B cell (primary cell): Measurements from ENCODE around the gene TEDC2. TPM values are rescaled to one million over a fixed set of nuclear protein-coding genes. Genes with fewer than 3 reads are reported as not detected.

ENCODE experiments used
- ATAC-seq: fragments of 200-7000 bp; cut with Tn5 transposase; one replicate; pipeline ENCODE4 v1.10.0; 2021; ENCODE audit warnings: low read depth, mild to moderate bottlenecking, moderate number of reproducible peaks, moderate library complexity
- CTCF ChIA-PET: fragments of 350-600 bp; sonication (Branson Sonifier 250); formaldehyde crosslinking; loops from one replicate; lab custom pipeline; 2021; ENCODE audit warnings: antibody characterized with exemption, inconsistent platforms; lab: Charles Lee
- POLR2A ChIA-PET: fragments of 350-600 bp; sonication (Branson Sonifier 250); formaldehyde crosslinking; loops from one replicate; lab custom pipeline; 2021; ENCODE audit warnings: antibody characterized with exemption; lab: Charles Lee
- DNase-seq: peaks from one replicate; pipeline ENCODE4 v3.0.0; 2013
- H2AFZ ChIP-seq: 2 replicates; pipeline ENCODE4 v1.6.1; 2012; ENCODE audit warnings: mild to moderate bottlenecking, low read depth, low read length; ENCODE audit not compliant: insufficient read depth, poor library complexity, severe bottlenecking
- H3K27ac ChIP-seq, 2 donors: 1 replicate in 1 of 2; 2 replicates in 1 of 2; pipeline ENCODE4 v1.5.1; 2012 to 2013; ENCODE audit warnings: low read length in 2 of 2, mild to moderate bottlenecking in 2 of 2, moderate library complexity in 1 of 2
- H3K27me3 ChIP-seq, 4 experiments: fragments of 200-600 bp in 1 of 4; sonication (generic) in 1 of 4; replicated peaks in 1 of 4; 1 replicate in 2 of 4; 2 replicates in 2 of 4; pipeline versions ENCODE4 v1.6.1 to v1.7.0; 2013 to 2016; ENCODE audit warnings: low read length in 3 of 4, mild to moderate bottlenecking in 2 of 4, mixed read lengths in 1 of 4, moderate library complexity in 1 of 4; ENCODE audit not compliant: insufficient read depth in 4 of 4, control insufficient read depth in 3 of 4; ENCODE audit errors: control extremely low read depth in 1 of 4
- H3K36me3 ChIP-seq, 2 experiments: replicated peaks in 1 of 2; 1 replicate in 1 of 2; 2 replicates in 1 of 2; pipeline versions ENCODE4 v1.6.1 to v1.7.1; 2013; ENCODE audit warnings: low read length in 1 of 2; ENCODE audit not compliant: insufficient read depth in 2 of 2, control insufficient read depth in 1 of 2; ENCODE audit errors: control extremely low read depth in 1 of 2, extremely low read depth in 1 of 2
- H3K4me1 ChIP-seq, 2 donors: fragments of 200-600 bp in 1 of 2; sonication (generic) in 1 of 2; 1 replicate in 1 of 2; 2 replicates in 1 of 2; pipeline versions ENCODE4 v1.5.1 to v1.6.1; 2013 to 2017; ENCODE audit warnings: low read length in 2 of 2; ENCODE audit not compliant: control insufficient read depth in 2 of 2, insufficient read depth in 2 of 2
- H3K4me2 ChIP-seq: replicated peaks from 2 replicates; pipeline ENCODE3; 2012; ENCODE audit warnings: mild to moderate bottlenecking, low read depth, low read length; ENCODE audit not compliant: poor library complexity, severe bottlenecking
- H3K4me3 ChIP-seq, 5 experiments: fragments of 200-600 bp in 1 of 5; sonication (generic) in 1 of 5; 1 replicate in 3 of 5; 2 replicates in 2 of 5; pipeline versions ENCODE4 v1.5.1 to v1.7.0; 2011 to 2016; ENCODE audit warnings: low read length in 4 of 5, mild to moderate bottlenecking in 4 of 5, low read depth in 2 of 5, control low read depth in 1 of 5, moderate library complexity in 1 of 5; ENCODE audit not compliant: insufficient read depth in 1 of 5; ENCODE audit errors: control extremely low read depth in 1 of 5, extremely low read depth in 1 of 5
- H3K79me2 ChIP-seq: fragments of 200-600 bp; sonication (generic); one replicate; pipeline ENCODE4 v1.6.0; 2016; ENCODE audit warnings: low read length; ENCODE audit not compliant: control insufficient read depth, insufficient read depth
- H3K9ac ChIP-seq: fragments of 200-600 bp; sonication (generic); 2 replicates; pipeline ENCODE4 v1.6.1; 2017; ENCODE audit warnings: mild to moderate bottlenecking, low read length, moderate library complexity
- H3K9me3 ChIP-seq, 3 donors: one replicate each; pipeline versions ENCODE4 v1.6.1 to v1.7.1; 2013; ENCODE audit warnings: low read length in 2 of 3; ENCODE audit not compliant: control insufficient read depth in 2 of 3, insufficient read depth in 1 of 3; ENCODE audit errors: control extremely low read depth in 1 of 3
- H4K20me1 ChIP-seq: 2 replicates; pipeline ENCODE4 v1.6.0; 2012; ENCODE audit warnings: mild to moderate bottlenecking, low read length; ENCODE audit not compliant: insufficient read depth, control insufficient read depth, poor library complexity, severe bottlenecking
- H3K27ac Mint-ChIP-seq: one replicate; pipeline ENCODE4 v1.8.0; 2021; ENCODE audit warnings: mixed read lengths
- H3K27me3 Mint-ChIP-seq: one replicate; pipeline ENCODE4 v1.8.0; 2021; ENCODE audit warnings: mixed read lengths
- H3K4me1 Mint-ChIP-seq: one replicate; pipeline ENCODE4 v1.8.0; 2021; ENCODE audit warnings: mixed read lengths
- H3K4me3 Mint-ChIP-seq: one replicate; pipeline ENCODE4 v1.8.0; 2021; ENCODE audit warnings: mixed read lengths
- H3K9me3 Mint-ChIP-seq: one replicate; pipeline ENCODE4 v1.8.0; 2022; ENCODE audit warnings: mixed read lengths; ENCODE audit not compliant: insufficient read depth
- CTCF ChIP-seq: fragments of 200-600 bp; IDR thresholded peaks from one replicate; pipeline ENCODE4 v1.8.0; 2022; ENCODE audit warnings: antibody characterized with exemption, mild to moderate bottlenecking
- EZH2 ChIP-seq: IDR thresholded peaks from 2 replicates; pipeline ENCODE4 v1.6.1; 2012; ENCODE audit warnings: borderline replicate concordance, low read depth, mild to moderate bottlenecking, moderate library complexity, low read length; ENCODE audit not compliant: insufficient read depth, poor library complexity, severe bottlenecking
- WGBS: methylation state at CpG from one replicate; pipeline ENCODE4 v1.1.5; 2013; ENCODE audit warnings: missing lambda C conversion rate; ENCODE audit not compliant: insufficient coverage; 5-methylcytosine and 5-hydroxymethylcytosine counted together
- intact Hi-C: fragments of 100-400 bp; cut with micrococcal nuclease; formaldehyde crosslinking; loops from one replicate; pipeline ENCODE4 v1.10.0; 2022
- polyA plus RNA-seq: library from polyadenylated mRNA; depleted of rRNA; stranded (reverse); fragments of >200 nt; gene quantifications from 2 replicates; pipeline ENCODE4 v1.2.3, GENCODE V29; 2012
- total RNA-seq, 2 donors: library from RNA; stranded (reverse); fragments of 120-200 nt in 1 of 2; gene quantifications; 1 replicate in 1 of 2; 2 replicates in 1 of 2; pipeline versions ENCODE4 v1.2.3 to v1.2.4, GENCODE V29; 2013 to 2022

TEDC2 gene
- total and polyA plus RNA-seq, 2 donors (not counting 1 experiment from before 2014, with no cell fraction given) = 1.1 to 2.9 TPM

GRCh38 chr16:2449118-2449517 lies 10.8 kb upstream of the TEDC2 start:
- H3K27ac Mint-ChIP-seq = no peak overlapping the region
- intact Hi-C loops = no loop called here
- Histone ChIP-seq H2AFZ (no peak overlapping the region), H4K20me1 (no peaks in the 10 kb centered on the region), H3K9ac (no peak overlapping the region), H3K9me3 (peaks cover 0 to 2% (median 0%) of the 10 kb centered on the region in 3 donors), H3K4me3 (no peak overlapping the region), H3K27ac (no peak overlapping the region), H3K4me2 (no peak overlapping the region), H3K4me1 (no peaks in the 10 kb centered on the region), H3K79me2 (peaks cover 7% of the 10 kb centered on the region), H3K27me3 (no peaks in the 10 kb centered on the region), H3K36me3 (peaks cover 0 to 36% of the 10 kb centered on the region in 2 experiments)
- POLR2A ChIA-PET = no interaction called here
- TF ChIP-seq CTCF (no peak), EZH2 (no peak)
- H3K4me1 Mint-ChIP-seq = no peaks in the 10 kb centered on the region
- no peaks in the 10 kb centered on the region for H3K9me3 Mint-ChIP-seq
- H3K27me3 Mint-ChIP-seq = no peaks in the 10 kb centered on the region
- WGBS = 97% methylated on average over 24 of the region's 25 CpGs
- DNase-seq = no peak
- CTCF ChIA-PET = no interaction called here
- no peak for ATAC-seq
- H3K4me3 Mint-ChIP-seq = no peak overlapping the region

- Histone ChIP-seq H3K9me3 (peaks cover 0 to 2% (median 0%) of the 10 kb centered on the region in 3 donors), H3K4me1 (no peaks in the 10 kb centered on the region), H3K9ac (no peak overlapping the region), H3K79me2 (peaks cover 7% of the 10 kb centered on the region), H2AFZ (no peak overlapping the region), H3K4me2 (no peak overlapping the region), H3K27ac (no peak overlapping the region), H4K20me1 (no peaks in the 10 kb centered on the region), H3K36me3 (peaks cover 0 to 34% of the 10 kb centered on the region in 2 experiments), H3K27me3 (no peaks in the 10 kb centered on the region), H3K4me3 (no peak overlapping the region)
- no peak overlapping the region for H3K27ac Mint-ChIP-seq
- ChIA-PET POLR2A (interaction anchor here (0.7 kb wide), 1 partner anchor 14 kb away, joined by 4 read pairs; no protein-coding TSS in a partner anchor), CTCF (interaction anchor here (1.1 kb wide), 1 partner anchor 20 kb away, joined by 3 read pairs; no protein-coding TSS in a partner anchor)
- DNase-seq = no peak
- no peak for TF ChIP-seq EZH2
- TF ChIP-seq CTCF = no peak
- no peaks in the 10 kb centered on the region for H3K4me1 Mint-ChIP-seq
- intact Hi-C loops = no loop called here
- no peak overlapping the region for H3K4me3 Mint-ChIP-seq
- no peaks in the 10 kb centered on the region for H3K27me3 Mint-ChIP-seq
- ATAC-seq = no peak
- H3K9me3 Mint-ChIP-seq = no peaks in the 10 kb centered on the region
- WGBS = 94% methylated on average over 8 of the region's 8 CpGs
Measured at GRCh38 chr16:2450535-2450934, 9.4 kb upstream of the TEDC2 start.
